HG03060 (cell line): ENCODE results near the gene PRRT3.
"Not testable (repeated sequence)": the region's sequence is repeated elsewhere in the genome, so short reads cannot be mapped to it uniquely, and the experiment has no call there.

Source experiments
- ATAC-seq: cut with Tn5 transposase; IDR thresholded peaks from one replicate; pipeline ENCODE4 v1.9.1; 2021; ENCODE audit warnings: low read depth, moderate number of reproducible peaks; ENCODE audit not compliant: unreplicated experiment

Gene PRRT3

DNA sequence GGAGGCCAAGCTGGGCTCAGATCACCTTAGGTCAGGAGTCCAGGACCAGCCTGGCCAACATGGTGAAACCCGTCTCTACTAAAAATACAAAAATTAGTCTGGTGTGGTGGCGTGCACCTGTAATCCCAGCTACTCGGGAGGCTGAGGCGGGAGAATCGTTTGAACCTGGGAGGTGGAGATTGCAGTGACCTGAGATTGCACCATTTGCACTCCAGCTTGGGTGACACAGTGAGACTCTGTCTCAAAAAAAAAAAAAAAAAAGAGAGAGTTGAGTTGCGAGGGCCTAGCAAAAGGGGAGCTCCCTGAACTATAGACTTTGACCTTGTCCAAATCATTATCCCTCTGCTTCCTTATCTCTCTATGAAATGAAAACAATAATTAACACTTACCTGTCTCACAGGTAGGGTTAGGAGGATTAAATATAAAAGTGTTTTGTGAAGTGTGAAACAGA is 51.2 kb downstream of the PRRT3 start:
- not testable (repeated sequence) for ATAC-seq

DNA sequence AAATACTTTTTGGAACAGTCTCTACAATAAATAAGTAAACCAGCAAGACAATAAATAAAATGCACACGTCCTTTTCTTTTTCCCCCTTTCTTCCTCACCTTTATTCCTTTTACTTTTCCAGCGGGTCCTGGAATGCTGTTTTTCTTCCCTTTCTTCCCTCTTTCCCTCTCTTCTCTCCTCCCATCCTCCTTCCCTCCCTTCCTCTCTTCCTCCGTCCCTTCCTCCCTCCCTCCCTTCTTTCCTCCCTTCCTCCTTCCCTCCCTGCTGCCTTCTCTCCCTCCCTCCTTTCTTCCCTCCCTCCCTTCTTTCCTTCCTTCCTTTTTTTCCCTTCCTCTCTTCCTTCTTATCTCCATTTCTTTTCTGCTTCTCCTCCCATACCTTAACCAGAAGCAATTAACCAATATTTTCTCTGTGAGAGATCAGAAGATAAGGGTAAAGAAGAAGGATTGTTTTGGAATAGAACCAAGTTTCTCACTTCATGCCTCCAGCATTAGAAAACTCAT is 52.9 kb downstream of the PRRT3 start:
- ATAC-seq = no peak

DNA sequence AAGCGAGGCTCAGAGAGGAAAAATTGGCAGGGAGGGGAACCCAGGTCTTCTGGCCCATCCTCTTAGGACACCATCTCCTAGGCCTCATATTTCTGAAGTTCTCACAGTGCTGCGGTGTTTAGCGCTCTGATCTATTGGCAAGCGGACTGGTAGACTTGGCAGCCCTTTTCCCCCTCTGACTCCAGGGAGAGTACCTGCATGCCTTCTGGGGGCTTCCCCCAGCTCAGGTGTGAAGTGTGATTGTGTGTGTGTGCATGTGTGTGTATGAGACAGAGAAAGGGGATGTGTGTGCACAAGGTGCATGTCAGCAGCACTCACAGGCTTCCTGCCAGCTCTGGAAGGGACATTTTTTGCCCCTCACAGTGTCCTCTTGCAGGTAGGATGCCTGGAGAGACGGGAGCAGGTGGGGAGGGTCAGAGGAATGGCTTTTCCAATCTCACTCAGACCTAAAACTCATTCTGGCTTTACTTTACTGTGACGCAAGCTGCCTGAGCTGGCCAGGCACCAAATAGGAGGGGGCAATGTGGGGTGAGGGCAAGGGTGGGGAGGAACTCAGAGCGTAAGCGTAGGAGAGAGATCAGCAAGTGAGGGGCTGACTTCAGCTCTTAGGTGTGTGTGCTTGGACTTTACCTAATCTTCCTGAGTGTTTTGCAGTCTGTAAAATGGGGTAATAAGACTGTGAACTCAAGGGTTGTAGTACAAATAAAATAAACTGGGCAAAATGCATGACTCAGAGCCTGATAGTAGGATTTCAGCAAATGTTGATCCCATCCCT is 53.6 kb downstream of the PRRT3 start:
- no peak for ATAC-seq

DNA sequence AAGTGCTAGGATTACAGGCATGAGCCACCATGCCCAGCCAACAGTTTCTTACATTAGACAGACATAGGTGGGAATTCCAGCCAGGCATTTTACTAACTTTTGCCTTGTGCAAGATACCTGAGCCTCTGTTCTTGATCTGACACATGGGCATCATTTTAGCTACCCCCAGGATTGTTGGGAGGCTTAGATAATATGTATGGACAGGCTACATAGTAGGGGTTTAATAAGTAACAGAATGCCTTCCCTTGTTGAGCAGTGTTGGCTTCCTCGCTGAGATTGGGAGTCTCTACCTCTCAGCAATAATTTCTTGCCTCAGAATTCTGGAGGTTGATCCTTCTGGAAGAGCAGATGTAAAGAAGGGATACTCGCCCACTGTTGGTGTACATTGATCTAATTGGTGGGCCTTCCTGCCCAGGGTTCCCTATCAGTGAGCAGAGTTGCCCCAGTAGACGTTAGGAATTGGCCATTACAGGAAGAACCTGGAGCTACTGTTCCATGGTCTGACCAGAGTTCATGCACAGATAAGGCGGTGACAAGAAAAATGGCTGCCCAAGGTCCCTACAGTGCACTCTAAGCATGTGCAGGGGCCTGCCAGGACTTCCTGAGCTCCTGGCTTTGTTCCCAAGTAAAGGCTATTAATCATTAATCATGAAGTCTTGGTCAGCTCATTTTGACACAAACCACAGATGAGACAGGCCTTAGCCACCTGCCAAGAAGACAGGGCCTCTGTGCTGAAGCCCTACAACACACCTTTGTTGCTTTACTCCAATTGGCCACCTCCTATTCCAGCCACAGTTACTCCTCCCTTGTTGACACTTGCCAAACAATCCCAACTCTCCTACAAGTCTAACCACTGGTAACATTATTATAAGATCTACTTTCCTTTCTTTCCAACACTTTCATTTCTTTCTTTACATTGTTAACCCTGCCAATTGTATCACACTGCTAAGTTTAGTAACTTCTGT is 54.5 kb downstream of the PRRT3 start:
- no peak for ATAC-seq

DNA sequence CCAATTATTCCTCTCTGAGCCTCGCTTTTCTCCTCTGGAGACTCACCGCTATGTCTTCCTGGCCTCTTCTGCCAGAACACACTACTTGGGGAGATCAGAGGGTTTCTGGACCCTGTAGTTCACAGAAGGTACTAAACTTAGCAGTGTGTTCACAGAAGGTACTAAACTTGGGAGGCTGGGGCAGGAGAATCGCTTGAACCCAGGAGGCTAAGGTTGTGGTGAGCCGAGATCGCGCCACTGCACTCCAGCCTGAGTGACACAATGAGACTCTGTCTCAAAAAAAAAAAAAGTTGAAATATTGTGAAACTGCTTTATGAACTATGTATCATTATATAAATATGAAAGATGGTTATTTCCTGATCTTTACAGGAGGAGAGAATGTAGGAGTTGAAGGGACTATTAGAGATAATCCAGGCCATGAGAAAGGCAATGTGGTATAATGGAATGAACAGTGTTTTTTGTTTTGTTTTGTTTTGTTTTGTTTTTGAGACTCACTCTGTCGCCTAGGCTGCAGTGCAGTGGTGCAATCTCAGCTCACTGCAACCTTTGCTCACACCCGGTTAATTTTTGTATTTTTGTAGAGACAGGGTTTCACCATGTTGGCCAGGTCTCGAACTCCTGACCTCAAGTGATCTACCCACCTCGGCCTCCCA is 55.3 kb downstream of the PRRT3 start:
- not testable (repeated sequence) for ATAC-seq

DNA sequence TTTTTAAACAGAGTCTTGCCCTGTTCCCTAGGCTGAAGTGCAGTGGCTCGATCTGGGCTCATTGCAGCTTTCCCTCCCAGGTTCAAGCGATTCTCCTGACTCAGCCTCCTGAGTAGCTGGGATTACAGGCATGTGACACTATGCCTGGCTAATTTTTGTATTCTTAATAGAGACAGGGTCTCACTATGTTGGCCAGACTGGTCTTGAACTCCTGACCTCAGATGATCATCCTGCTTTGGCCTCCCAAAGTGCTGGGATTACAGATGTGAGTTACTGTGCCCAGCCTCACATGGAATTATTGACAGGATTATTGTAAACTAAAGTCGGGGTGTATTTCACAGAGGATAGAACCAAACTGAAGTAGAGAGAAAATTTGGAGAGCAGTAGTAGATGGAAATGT is 56.5 kb downstream of the PRRT3 start:
- ATAC-seq = not testable (repeated sequence)
